B cell (primary cell): ENCODE data around the gene POT1. TPM values are rescaled to one million over a fixed set of nuclear protein-coding genes. Genes with fewer than 3 reads are reported as not detected.

ENCODE experiments used
- ATAC-seq: fragments of 200-7000 bp; cut with Tn5 transposase; one replicate; pipeline ENCODE4 v1.10.0; 2021; ENCODE audit warnings: low read depth, mild to moderate bottlenecking, moderate number of reproducible peaks, moderate library complexity
- CTCF ChIA-PET: fragments of 350-600 bp; sonication (Branson Sonifier 250); formaldehyde crosslinking; loops from one replicate; lab custom pipeline; 2021; ENCODE audit warnings: antibody characterized with exemption, inconsistent platforms; lab: Charles Lee
- POLR2A ChIA-PET: fragments of 350-600 bp; sonication (Branson Sonifier 250); formaldehyde crosslinking; loops from one replicate; lab custom pipeline; 2021; ENCODE audit warnings: antibody characterized with exemption; lab: Charles Lee
- DNase-seq: peaks from one replicate; pipeline ENCODE4 v3.0.0; 2013
- H2AFZ ChIP-seq: 2 replicates; pipeline ENCODE4 v1.6.1; 2012; ENCODE audit warnings: mild to moderate bottlenecking, low read depth, low read length; ENCODE audit not compliant: insufficient read depth, poor library complexity, severe bottlenecking
- H3K27ac ChIP-seq, 2 donors: 1 replicate in 1 of 2; 2 replicates in 1 of 2; pipeline ENCODE4 v1.5.1; 2012 to 2013; ENCODE audit warnings: low read length in 2 of 2, mild to moderate bottlenecking in 2 of 2, moderate library complexity in 1 of 2
- H3K27me3 ChIP-seq, 4 experiments: fragments of 200-600 bp in 1 of 4; sonication (generic) in 1 of 4; replicated peaks in 1 of 4; 1 replicate in 2 of 4; 2 replicates in 2 of 4; pipeline versions ENCODE4 v1.6.1 to v1.7.0; 2013 to 2016; ENCODE audit warnings: low read length in 3 of 4, mild to moderate bottlenecking in 2 of 4, mixed read lengths in 1 of 4, moderate library complexity in 1 of 4; ENCODE audit not compliant: insufficient read depth in 4 of 4, control insufficient read depth in 3 of 4; ENCODE audit errors: control extremely low read depth in 1 of 4
- H3K36me3 ChIP-seq, 2 experiments: replicated peaks in 1 of 2; 1 replicate in 1 of 2; 2 replicates in 1 of 2; pipeline versions ENCODE4 v1.6.1 to v1.7.1; 2013; ENCODE audit warnings: low read length in 1 of 2; ENCODE audit not compliant: insufficient read depth in 2 of 2, control insufficient read depth in 1 of 2; ENCODE audit errors: control extremely low read depth in 1 of 2, extremely low read depth in 1 of 2
- H3K4me1 ChIP-seq, 2 donors: fragments of 200-600 bp in 1 of 2; sonication (generic) in 1 of 2; 1 replicate in 1 of 2; 2 replicates in 1 of 2; pipeline versions ENCODE4 v1.5.1 to v1.6.1; 2013 to 2017; ENCODE audit warnings: low read length in 2 of 2; ENCODE audit not compliant: control insufficient read depth in 2 of 2, insufficient read depth in 2 of 2
- H3K4me2 ChIP-seq: replicated peaks from 2 replicates; pipeline ENCODE3; 2012; ENCODE audit warnings: mild to moderate bottlenecking, low read depth, low read length; ENCODE audit not compliant: poor library complexity, severe bottlenecking
- H3K4me3 ChIP-seq, 5 experiments: fragments of 200-600 bp in 1 of 5; sonication (generic) in 1 of 5; 1 replicate in 3 of 5; 2 replicates in 2 of 5; pipeline versions ENCODE4 v1.5.1 to v1.7.0; 2011 to 2016; ENCODE audit warnings: low read length in 4 of 5, mild to moderate bottlenecking in 4 of 5, low read depth in 2 of 5, control low read depth in 1 of 5, moderate library complexity in 1 of 5; ENCODE audit not compliant: insufficient read depth in 1 of 5; ENCODE audit errors: control extremely low read depth in 1 of 5, extremely low read depth in 1 of 5
- H3K79me2 ChIP-seq: fragments of 200-600 bp; sonication (generic); one replicate; pipeline ENCODE4 v1.6.0; 2016; ENCODE audit warnings: low read length; ENCODE audit not compliant: control insufficient read depth, insufficient read depth
- H3K9ac ChIP-seq: fragments of 200-600 bp; sonication (generic); 2 replicates; pipeline ENCODE4 v1.6.1; 2017; ENCODE audit warnings: mild to moderate bottlenecking, low read length, moderate library complexity
- H3K9me3 ChIP-seq, 3 donors: one replicate each; pipeline versions ENCODE4 v1.6.1 to v1.7.1; 2013; ENCODE audit warnings: low read length in 2 of 3; ENCODE audit not compliant: control insufficient read depth in 2 of 3, insufficient read depth in 1 of 3; ENCODE audit errors: control extremely low read depth in 1 of 3
- H4K20me1 ChIP-seq: 2 replicates; pipeline ENCODE4 v1.6.0; 2012; ENCODE audit warnings: mild to moderate bottlenecking, low read length; ENCODE audit not compliant: insufficient read depth, control insufficient read depth, poor library complexity, severe bottlenecking
- H3K27ac Mint-ChIP-seq: one replicate; pipeline ENCODE4 v1.8.0; 2021; ENCODE audit warnings: mixed read lengths
- H3K27me3 Mint-ChIP-seq: one replicate; pipeline ENCODE4 v1.8.0; 2021; ENCODE audit warnings: mixed read lengths
- H3K4me1 Mint-ChIP-seq: one replicate; pipeline ENCODE4 v1.8.0; 2021; ENCODE audit warnings: mixed read lengths
- H3K4me3 Mint-ChIP-seq: one replicate; pipeline ENCODE4 v1.8.0; 2021; ENCODE audit warnings: mixed read lengths
- H3K9me3 Mint-ChIP-seq: one replicate; pipeline ENCODE4 v1.8.0; 2022; ENCODE audit warnings: mixed read lengths; ENCODE audit not compliant: insufficient read depth
- CTCF ChIP-seq: fragments of 200-600 bp; IDR thresholded peaks from one replicate; pipeline ENCODE4 v1.8.0; 2022; ENCODE audit warnings: antibody characterized with exemption, mild to moderate bottlenecking
- EZH2 ChIP-seq: IDR thresholded peaks from 2 replicates; pipeline ENCODE4 v1.6.1; 2012; ENCODE audit warnings: borderline replicate concordance, low read depth, mild to moderate bottlenecking, moderate library complexity, low read length; ENCODE audit not compliant: insufficient read depth, poor library complexity, severe bottlenecking
- WGBS: methylation state at CpG from one replicate; pipeline ENCODE4 v1.1.5; 2013; ENCODE audit warnings: missing lambda C conversion rate; ENCODE audit not compliant: insufficient coverage; 5-methylcytosine and 5-hydroxymethylcytosine counted together
- intact Hi-C: fragments of 100-400 bp; cut with micrococcal nuclease; formaldehyde crosslinking; loops from one replicate; pipeline ENCODE4 v1.10.0; 2022
- polyA plus RNA-seq: library from polyadenylated mRNA; depleted of rRNA; stranded (reverse); fragments of >200 nt; gene quantifications from 2 replicates; pipeline ENCODE4 v1.2.3, GENCODE V29; 2012
- total RNA-seq, 2 donors: library from RNA; stranded (reverse); fragments of 120-200 nt in 1 of 2; gene quantifications; 1 replicate in 1 of 2; 2 replicates in 1 of 2; pipeline versions ENCODE4 v1.2.3 to v1.2.4, GENCODE V29; 2013 to 2022

POT1 gene
- total and polyA plus RNA-seq, 2 donors (not counting 1 experiment from before 2014, with no cell fraction given): 12.2 to 32.3 TPM

- no peak for DNase-seq
- Histone ChIP-seq H3K4me3 (no peak overlapping the region), H3K4me1 (no peaks in the 10 kb centered on the region), H4K20me1 (no peaks in the 10 kb centered on the region), H2AFZ (no peak overlapping the region), H3K9me3 (no peaks in the 10 kb centered on the region), H3K36me3 (no peaks in the 10 kb centered on the region), H3K27ac (no peak overlapping the region), H3K27me3 (no peaks in the 10 kb centered on the region), H3K79me2 (no peaks in the 10 kb centered on the region), H3K9ac (no peak overlapping the region), H3K4me2 (no peak overlapping the region)
- no peaks in the 10 kb centered on the region for H3K4me1 Mint-ChIP-seq
- CTCF ChIA-PET: no interaction called here
- H3K4me3 Mint-ChIP-seq: no peak overlapping the region
- H3K27me3 Mint-ChIP-seq: peaks cover 4% of the 10 kb centered on the region
- H3K9me3 Mint-ChIP-seq: no peaks in the 10 kb centered on the region
- intact Hi-C loops: no loop called here
- no peak overlapping the region for H3K27ac Mint-ChIP-seq
- POLR2A ChIA-PET: no interaction called here
- no peak for TF ChIP-seq EZH2
- TF ChIP-seq CTCF: no peak
- no peak for ATAC-seq
- no CpG with 5 or more reads among the region's 2 CpGs for WGBS
Measured at GRCh38 chr7:124812764-124813163, 116.9 kb downstream of the POT1 start.

- H3K4me1 ChIP-seq: no peaks in the 10 kb centered on the region
- CTCF ChIA-PET: no interaction called here
Measured at GRCh38 chr7:124811341-124811740, 118.3 kb downstream of the POT1 start.

More at GRCh38 chr7:124811341-124811740, 118.3 kb downstream of the POT1 start:
- H3K9me3 ChIP-seq: no peaks in the 10 kb centered on the region
- no peaks in the 10 kb centered on the region for H3K4me1 Mint-ChIP-seq
- H3K9ac ChIP-seq: no peak overlapping the region
- no peaks in the 10 kb centered on the region for H3K27me3 ChIP-seq
- H3K27ac Mint-ChIP-seq: no peak overlapping the region
- H3K79me2 ChIP-seq: no peaks in the 10 kb centered on the region
- intact Hi-C loops: no loop called here
- ATAC-seq: no peak
- no peak overlapping the region for H3K4me2 ChIP-seq
- H2AFZ ChIP-seq: no peak overlapping the region
- POLR2A ChIA-PET: no interaction called here
- H4K20me1 ChIP-seq: no peaks in the 10 kb centered on the region
- H3K9me3 Mint-ChIP-seq: no peaks in the 10 kb centered on the region
- no peak for DNase-seq
- no peak overlapping the region for H3K4me3 ChIP-seq
- H3K27ac ChIP-seq: no peak overlapping the region
- no peak overlapping the region for H3K4me3 Mint-ChIP-seq
- H3K27me3 Mint-ChIP-seq: peaks cover 4% of the 10 kb centered on the region
- TF ChIP-seq CTCF (no peak), EZH2 (no peak)
- no peaks in the 10 kb centered on the region for H3K36me3 ChIP-seq
- 100% methylated on average over 1 of the region's 1 CpG for WGBS
